RWPE2 (cell line): ENCODE results near the gene USP6NL.

Experiments
- ATAC-seq: fragments of 200-7000 bp; cut with Tn5 transposase; 3 replicates; pipeline ENCODE4 v1.9.1; 2021; ENCODE audit warnings: low read depth
- DNase-seq: peaks from one replicate; pipeline ENCODE4 v3.0.0-alpha.2; 2020; ENCODE audit warnings: low spot score
- H3K27ac ChIP-seq: fragments of 450-650 bp; 2 replicates; pipeline ENCODE4 v1.5.1; 2017; ENCODE audit warnings: mild to moderate bottlenecking; ENCODE audit not compliant: poor library complexity, severe bottlenecking
- H3K27me3 ChIP-seq: fragments of 250-450 bp; sonication (Bioruptor Pico); 2 replicates; pipeline ENCODE4 v1.5.1; 2021; ENCODE audit warnings: mild to moderate bottlenecking, moderate library complexity; ENCODE audit not compliant: insufficient read depth, poor library complexity, severe bottlenecking
- H3K36me3 ChIP-seq: fragments of 250-450 bp; sonication (Bioruptor Pico); 2 replicates; pipeline ENCODE4 v1.5.1; 2020; ENCODE audit warnings: low read depth, mild to moderate bottlenecking, moderate library complexity
- H3K4me1 ChIP-seq: fragments of 250-450 bp; sonication (Bioruptor Pico); 2 replicates; pipeline ENCODE4 v1.5.1; 2021; ENCODE audit warnings: mild to moderate bottlenecking, moderate library complexity; ENCODE audit not compliant: insufficient read depth, poor library complexity, severe bottlenecking
- H3K4me3 ChIP-seq: fragments of 250-450 bp; sonication (Bioruptor Pico); 2 replicates; pipeline ENCODE4 v1.5.1; 2021; ENCODE audit warnings: mild to moderate bottlenecking, moderate library complexity; ENCODE audit not compliant: severe bottlenecking
- H3K9me3 ChIP-seq: fragments of 250-450 bp; sonication (Bioruptor Pico); 2 replicates; pipeline ENCODE4 v1.5.1; 2021; ENCODE audit warnings: mild to moderate bottlenecking, moderate library complexity; ENCODE audit not compliant: severe bottlenecking
- CTCF ChIP-seq: fragments of 450-650 bp; IDR thresholded peaks from one replicate; pipeline ENCODE4 v1.5.1; 2017; ENCODE audit warnings: mild to moderate bottlenecking, moderate library complexity; ENCODE audit not compliant: poor library complexity, severe bottlenecking

USP6NL gene

GRCh38 chr10:11431216-11431555, 180.3 kb downstream of the USP6NL start:
- H3K4me1 ChIP-seq, result no peaks in the 10 kb centered on the region
- no peaks in the 10 kb centered on the region for H3K27me3 ChIP-seq
- H3K9me3 ChIP-seq, result no peaks in the 10 kb centered on the region
- no peaks in the 10 kb centered on the region for H3K36me3 ChIP-seq
- no peak for TF ChIP-seq CTCF
- H3K4me3 ChIP-seq, result no peak overlapping the region
- ATAC-seq (no peak), DNase-seq (no peak)
- H3K27ac ChIP-seq, result no peak overlapping the region

- Histone ChIP-seq H3K27ac (no peak overlapping the region), H3K9me3 (no peaks in the 10 kb centered on the region), H3K4me3 (no peak overlapping the region), H3K4me1 (no peaks in the 10 kb centered on the region), H3K36me3 (no peaks in the 10 kb centered on the region), H3K27me3 (no peaks in the 10 kb centered on the region)
- ATAC-seq (no peak), DNase-seq (no peak)
- TF ChIP-seq CTCF, result no peak
Measured at GRCh38 chr10:11430421-11431215, 180.8 kb downstream of the USP6NL start.

- Histone ChIP-seq H3K36me3 (no peaks in the 10 kb centered on the region), H3K27ac (no peak overlapping the region), H3K9me3 (no peaks in the 10 kb centered on the region), H3K27me3 (no peaks in the 10 kb centered on the region), H3K4me3 (no peak overlapping the region), H3K4me1 (no peaks in the 10 kb centered on the region)
- no peak for TF ChIP-seq CTCF
- ATAC-seq (no peak), DNase-seq (no peak)
Measured at GRCh38 chr10:11429439-11430052, 181.9 kb downstream of the USP6NL start.

GRCh38 chr10:11425676-11426075, 185.8 kb downstream of the USP6NL start:
- no peak for TF ChIP-seq CTCF
- no peaks in the 10 kb centered on the region for H3K27me3 ChIP-seq

GRCh38 chr10:11425296-11425610, 186.2 kb downstream of the USP6NL start:
- Histone ChIP-seq H3K36me3 (no peaks in the 10 kb centered on the region), H3K4me3 (no peak overlapping the region), H3K9me3 (no peaks in the 10 kb centered on the region), H3K4me1 (no peaks in the 10 kb centered on the region), H3K27me3 (no peaks in the 10 kb centered on the region), H3K27ac (no peak overlapping the region)
- no peak for ATAC-seq
- no peak for DNase-seq
- no peak for TF ChIP-seq CTCF

More at GRCh38 chr10:11425676-11426075, 185.8 kb downstream of the USP6NL start:
- no peak for DNase-seq
- Histone ChIP-seq H3K36me3 (no peaks in the 10 kb centered on the region), H3K4me1 (no peaks in the 10 kb centered on the region), H3K9me3 (no peaks in the 10 kb centered on the region), H3K4me3 (no peak overlapping the region), H3K27ac (no peak overlapping the region)
- no peak for ATAC-seq
